Panc1 (cell line): ENCODE measurements around the gene ZNF791.

Source experiments
- POLR2AphosphoS5 ChIP-seq: IDR thresholded peaks from 2 replicates; pipeline ENCODE4 v1.6.1; 2012; ENCODE audit warnings: mild to moderate bottlenecking, low read depth, low read length, moderate library complexity
- TF ChIP-seq, protein P1 (sequence below), 2 experiments: IDR thresholded peaks; 2 replicates each; pipeline ENCODE4 v1.6.1; 2011 to 2012; ENCODE audit warnings: low read depth in 2 of 2, control low read depth in 1 of 2, low read length in 1 of 2, mild to moderate bottlenecking in 1 of 2, moderate library complexity in 1 of 2; ENCODE audit not compliant: insufficient read depth in 1 of 2
- TF ChIP-seq, protein P2 (sequence below): fragments of 450-650 bp; IDR thresholded peaks from 2 replicates; pipeline ENCODE4 v1.5.1; 2017; ENCODE audit warnings: mild to moderate bottlenecking

DNA sequence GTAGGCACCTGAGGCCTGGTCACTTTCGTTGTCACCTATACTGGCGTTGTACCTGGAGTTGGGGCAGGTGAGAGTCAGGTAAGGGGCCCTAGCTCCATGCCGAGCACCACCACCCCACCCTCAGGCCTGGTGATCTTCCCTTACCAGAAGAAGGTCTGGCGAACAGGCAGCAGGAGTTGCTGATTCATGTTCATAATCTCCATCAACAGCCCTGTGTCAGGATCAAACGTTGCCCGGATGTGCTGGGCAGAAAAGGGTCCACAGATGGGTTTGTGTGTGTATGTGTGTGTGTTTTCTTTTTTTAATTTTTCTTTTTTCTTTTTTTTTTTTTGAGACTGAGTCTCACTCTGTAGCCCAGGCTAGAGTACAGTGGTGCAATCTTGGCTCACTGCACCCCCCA is 41.5 kb downstream of the ZNF791 start:
- TF ChIP-seq, protein P1, sequence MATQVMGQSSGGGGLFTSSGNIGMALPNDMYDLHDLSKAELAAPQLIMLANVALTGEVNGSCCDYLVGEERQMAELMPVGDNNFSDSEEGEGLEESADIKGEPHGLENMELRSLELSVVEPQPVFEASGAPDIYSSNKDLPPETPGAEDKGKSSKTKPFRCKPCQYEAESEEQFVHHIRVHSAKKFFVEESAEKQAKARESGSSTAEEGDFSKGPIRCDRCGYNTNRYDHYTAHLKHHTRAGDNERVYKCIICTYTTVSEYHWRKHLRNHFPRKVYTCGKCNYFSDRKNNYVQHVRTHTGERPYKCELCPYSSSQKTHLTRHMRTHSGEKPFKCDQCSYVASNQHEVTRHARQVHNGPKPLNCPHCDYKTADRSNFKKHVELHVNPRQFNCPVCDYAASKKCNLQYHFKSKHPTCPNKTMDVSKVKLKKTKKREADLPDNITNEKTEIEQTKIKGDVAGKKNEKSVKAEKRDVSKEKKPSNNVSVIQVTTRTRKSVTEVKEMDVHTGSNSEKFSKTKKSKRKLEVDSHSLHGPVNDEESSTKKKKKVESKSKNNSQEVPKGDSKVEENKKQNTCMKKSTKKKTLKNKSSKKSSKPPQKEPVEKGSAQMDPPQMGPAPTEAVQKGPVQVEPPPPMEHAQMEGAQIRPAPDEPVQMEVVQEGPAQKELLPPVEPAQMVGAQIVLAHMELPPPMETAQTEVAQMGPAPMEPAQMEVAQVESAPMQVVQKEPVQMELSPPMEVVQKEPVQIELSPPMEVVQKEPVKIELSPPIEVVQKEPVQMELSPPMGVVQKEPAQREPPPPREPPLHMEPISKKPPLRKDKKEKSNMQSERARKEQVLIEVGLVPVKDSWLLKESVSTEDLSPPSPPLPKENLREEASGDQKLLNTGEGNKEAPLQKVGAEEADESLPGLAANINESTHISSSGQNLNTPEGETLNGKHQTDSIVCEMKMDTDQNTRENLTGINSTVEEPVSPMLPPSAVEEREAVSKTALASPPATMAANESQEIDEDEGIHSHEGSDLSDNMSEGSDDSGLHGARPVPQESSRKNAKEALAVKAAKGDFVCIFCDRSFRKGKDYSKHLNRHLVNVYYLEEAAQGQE (IDR thresholded peaks at IDR 0.05; ENCODE audit: insufficient read depth in 1 of 2, low read depth in 2 of 2, low read length in 1 of 2), result no peak
- TF ChIP-seq, protein P2, sequence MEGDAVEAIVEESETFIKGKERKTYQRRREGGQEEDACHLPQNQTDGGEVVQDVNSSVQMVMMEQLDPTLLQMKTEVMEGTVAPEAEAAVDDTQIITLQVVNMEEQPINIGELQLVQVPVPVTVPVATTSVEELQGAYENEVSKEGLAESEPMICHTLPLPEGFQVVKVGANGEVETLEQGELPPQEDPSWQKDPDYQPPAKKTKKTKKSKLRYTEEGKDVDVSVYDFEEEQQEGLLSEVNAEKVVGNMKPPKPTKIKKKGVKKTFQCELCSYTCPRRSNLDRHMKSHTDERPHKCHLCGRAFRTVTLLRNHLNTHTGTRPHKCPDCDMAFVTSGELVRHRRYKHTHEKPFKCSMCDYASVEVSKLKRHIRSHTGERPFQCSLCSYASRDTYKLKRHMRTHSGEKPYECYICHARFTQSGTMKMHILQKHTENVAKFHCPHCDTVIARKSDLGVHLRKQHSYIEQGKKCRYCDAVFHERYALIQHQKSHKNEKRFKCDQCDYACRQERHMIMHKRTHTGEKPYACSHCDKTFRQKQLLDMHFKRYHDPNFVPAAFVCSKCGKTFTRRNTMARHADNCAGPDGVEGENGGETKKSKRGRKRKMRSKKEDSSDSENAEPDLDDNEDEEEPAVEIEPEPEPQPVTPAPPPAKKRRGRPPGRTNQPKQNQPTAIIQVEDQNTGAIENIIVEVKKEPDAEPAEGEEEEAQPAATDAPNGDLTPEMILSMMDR, result no peak
- TF ChIP-seq POLR2AphosphoS5, result no peak
